Measurements from ENCODE around the gene ARL6IP6.

DNA sequence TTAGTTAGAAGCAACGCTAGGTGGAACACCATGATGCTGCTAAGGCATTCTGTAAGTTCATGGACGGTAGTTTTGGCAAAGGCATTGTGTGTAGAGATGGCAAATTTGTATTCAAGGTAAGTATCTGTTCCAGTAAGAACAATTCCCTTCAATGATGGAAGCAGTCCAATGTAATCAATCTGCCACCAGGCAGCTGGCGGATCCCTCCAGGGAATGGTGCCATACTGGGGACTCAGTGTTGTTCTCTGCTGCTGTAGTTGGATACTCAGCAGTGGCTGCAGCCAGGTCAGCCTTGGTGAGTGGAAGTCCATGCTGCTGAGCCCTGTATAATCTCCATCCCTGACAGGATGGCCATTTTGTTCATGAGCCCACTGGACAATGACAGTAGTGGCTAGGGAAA lies 62.8 kb downstream of the ARL6IP6 start:
- TF ChIP-seq, protein P1, sequence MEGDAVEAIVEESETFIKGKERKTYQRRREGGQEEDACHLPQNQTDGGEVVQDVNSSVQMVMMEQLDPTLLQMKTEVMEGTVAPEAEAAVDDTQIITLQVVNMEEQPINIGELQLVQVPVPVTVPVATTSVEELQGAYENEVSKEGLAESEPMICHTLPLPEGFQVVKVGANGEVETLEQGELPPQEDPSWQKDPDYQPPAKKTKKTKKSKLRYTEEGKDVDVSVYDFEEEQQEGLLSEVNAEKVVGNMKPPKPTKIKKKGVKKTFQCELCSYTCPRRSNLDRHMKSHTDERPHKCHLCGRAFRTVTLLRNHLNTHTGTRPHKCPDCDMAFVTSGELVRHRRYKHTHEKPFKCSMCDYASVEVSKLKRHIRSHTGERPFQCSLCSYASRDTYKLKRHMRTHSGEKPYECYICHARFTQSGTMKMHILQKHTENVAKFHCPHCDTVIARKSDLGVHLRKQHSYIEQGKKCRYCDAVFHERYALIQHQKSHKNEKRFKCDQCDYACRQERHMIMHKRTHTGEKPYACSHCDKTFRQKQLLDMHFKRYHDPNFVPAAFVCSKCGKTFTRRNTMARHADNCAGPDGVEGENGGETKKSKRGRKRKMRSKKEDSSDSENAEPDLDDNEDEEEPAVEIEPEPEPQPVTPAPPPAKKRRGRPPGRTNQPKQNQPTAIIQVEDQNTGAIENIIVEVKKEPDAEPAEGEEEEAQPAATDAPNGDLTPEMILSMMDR (IDR thresholded peaks at IDR 0.05 in 2 of 3, conservative IDR thresholded peaks at IDR 0.05 in 1 of 3; ENCODE audit: control insufficient read depth in 2 of 3, extremely low read depth in 1 of 3, insufficient read depth in 1 of 3, low read depth in 3 of 3, low read length in 3 of 3), result no peak
- TF ChIP-seq NR2C1 (IDR thresholded peaks at IDR 0.05) (no peak), FOXM1 (IDR thresholded peaks at IDR 0.05; ENCODE audit: low read depth, low read length) (no peak), SP1 (IDR thresholded peaks at IDR 0.05; ENCODE audit: low read depth, low read length) (no peak), RAD21 (IDR thresholded peaks at IDR 0.05; ENCODE audit: insufficient read depth, low read depth, low read length) (no peak), MXI1 (IDR thresholded peaks at IDR 0.05; ENCODE audit: low read depth, low read length) (no peak), CREB1 (IDR thresholded peaks at IDR 0.05; ENCODE audit: low read depth) (no peak), CBX3 (IDR thresholded peaks at IDR 0.05; ENCODE audit: borderline replicate concordance, low read depth) (no peak)
- TF ChIP-seq, protein P2, sequence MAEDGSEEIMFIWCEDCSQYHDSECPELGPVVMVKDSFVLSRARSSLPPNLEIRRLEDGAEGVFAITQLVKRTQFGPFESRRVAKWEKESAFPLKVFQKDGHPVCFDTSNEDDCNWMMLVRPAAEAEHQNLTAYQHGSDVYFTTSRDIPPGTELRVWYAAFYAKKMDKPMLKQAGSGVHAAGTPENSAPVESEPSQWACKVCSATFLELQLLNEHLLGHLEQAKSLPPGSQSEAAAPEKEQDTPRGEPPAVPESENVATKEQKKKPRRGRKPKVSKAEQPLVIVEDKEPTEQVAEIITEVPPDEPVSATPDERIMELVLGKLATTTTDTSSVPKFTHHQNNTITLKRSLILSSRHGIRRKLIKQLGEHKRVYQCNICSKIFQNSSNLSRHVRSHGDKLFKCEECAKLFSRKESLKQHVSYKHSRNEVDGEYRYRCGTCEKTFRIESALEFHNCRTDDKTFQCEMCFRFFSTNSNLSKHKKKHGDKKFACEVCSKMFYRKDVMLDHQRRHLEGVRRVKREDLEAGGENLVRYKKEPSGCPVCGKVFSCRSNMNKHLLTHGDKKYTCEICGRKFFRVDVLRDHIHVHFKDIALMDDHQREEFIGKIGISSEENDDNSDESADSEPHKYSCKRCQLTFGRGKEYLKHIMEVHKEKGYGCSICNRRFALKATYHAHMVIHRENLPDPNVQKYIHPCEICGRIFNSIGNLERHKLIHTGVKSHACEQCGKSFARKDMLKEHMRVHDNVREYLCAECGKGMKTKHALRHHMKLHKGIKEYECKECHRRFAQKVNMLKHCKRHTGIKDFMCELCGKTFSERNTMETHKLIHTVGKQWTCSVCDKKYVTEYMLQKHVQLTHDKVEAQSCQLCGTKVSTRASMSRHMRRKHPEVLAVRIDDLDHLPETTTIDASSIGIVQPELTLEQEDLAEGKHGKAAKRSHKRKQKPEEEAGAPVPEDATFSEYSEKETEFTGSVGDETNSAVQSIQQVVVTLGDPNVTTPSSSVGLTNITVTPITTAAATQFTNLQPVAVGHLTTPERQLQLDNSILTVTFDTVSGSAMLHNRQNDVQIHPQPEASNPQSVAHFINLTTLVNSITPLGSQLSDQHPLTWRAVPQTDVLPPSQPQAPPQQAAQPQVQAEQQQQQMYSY (CRISPR knock-in tag; IDR thresholded peaks at IDR 0.05), result no peak
